IMR-90 (cell line): ENCODE measurements around the gene SYMPK.

ENCODE experiments used
- BHLHE40 ChIP-seq: fragments of 150-350 bp; IDR thresholded peaks from 2 replicates; pipeline ENCODE4 v1.6.1; 2016; ENCODE audit warnings: mild to moderate bottlenecking, low read depth, low read length
- CEBPB ChIP-seq: IDR thresholded peaks from 2 replicates; pipeline ENCODE4 v1.6.1; 2012; ENCODE audit warnings: low read depth, low read length, improper control_type of control experiment
- CTCF ChIP-seq: conservative IDR thresholded peaks from 2 replicates; pipeline ENCODE4 v1.5.1; 2012; ENCODE audit warnings: mild to moderate bottlenecking, low read depth, low read length, improper control_type of control experiment
- ELK1 ChIP-seq: fragments of 150-350 bp; IDR thresholded peaks from 2 replicates; pipeline ENCODE4 v1.6.1; 2016; ENCODE audit warnings: low read depth, mild to moderate bottlenecking, low read length, moderate library complexity, borderline replicate concordance
- MAFK ChIP-seq: IDR thresholded peaks from 2 replicates; pipeline ENCODE4 v1.6.1; 2012; ENCODE audit warnings: low read depth, low read length, improper control_type of control experiment
- MAZ ChIP-seq: IDR thresholded peaks from 2 replicates; pipeline ENCODE4 v1.6.1; 2012; ENCODE audit warnings: low read depth, mild to moderate bottlenecking, low read length, improper control_type of control experiment, moderate library complexity, borderline replicate concordance
- MXI1 ChIP-seq: IDR thresholded peaks from 2 replicates; pipeline ENCODE4 v1.6.1; 2012; ENCODE audit warnings: low read depth, mild to moderate bottlenecking, low read length, moderate library complexity, borderline replicate concordance
- POLR2A ChIP-seq: IDR thresholded peaks from 2 replicates; pipeline ENCODE4 v1.6.1; 2012; ENCODE audit warnings: mild to moderate bottlenecking, low read depth, low read length
- RAD21 ChIP-seq: IDR thresholded peaks from 2 replicates; pipeline ENCODE4 v1.6.1; 2012; ENCODE audit warnings: low read length, improper control_type of control experiment
- SMC3 ChIP-seq: fragments of 150-350 bp; IDR thresholded peaks from 2 replicates; pipeline ENCODE4 v1.6.1; 2016; ENCODE audit warnings: low read depth, mild to moderate bottlenecking, antibody characterized with exemption, low read length, moderate library complexity

- no peak for TF ChIP-seq CTCF
- TF ChIP-seq RAD21, result no peak
- no peak for TF ChIP-seq POLR2A
- TF ChIP-seq MXI1, result no peak
- TF ChIP-seq MAFK, result no peak
- TF ChIP-seq CEBPB, result no peak
- no peak for TF ChIP-seq SMC3
- TF ChIP-seq ELK1, result no peak
- TF ChIP-seq BHLHE40, result no peak
- TF ChIP-seq MAZ, result no peak
Measured at GRCh38 chr19:45881909-45882528, 19.1 kb upstream of the SYMPK start.
